ENCODE measurements around the gene ZC3HAV1L. TPM values are rescaled to one million over a fixed set of nuclear protein-coding genes. Genes with fewer than 3 reads are reported as not detected.
A peak's percentile ranks its signal among the peaks of the same experiment; 100 is the strongest.
"Not testable (repeated sequence)": the region's sequence is repeated elsewhere in the genome, so short reads cannot be mapped to it uniquely, and the experiment has no call there.

ZC3HAV1L gene
- total and polyA plus RNA-seq, 7 donors = 0.18 to 2.4 (median 1.2) TPM

DNA sequence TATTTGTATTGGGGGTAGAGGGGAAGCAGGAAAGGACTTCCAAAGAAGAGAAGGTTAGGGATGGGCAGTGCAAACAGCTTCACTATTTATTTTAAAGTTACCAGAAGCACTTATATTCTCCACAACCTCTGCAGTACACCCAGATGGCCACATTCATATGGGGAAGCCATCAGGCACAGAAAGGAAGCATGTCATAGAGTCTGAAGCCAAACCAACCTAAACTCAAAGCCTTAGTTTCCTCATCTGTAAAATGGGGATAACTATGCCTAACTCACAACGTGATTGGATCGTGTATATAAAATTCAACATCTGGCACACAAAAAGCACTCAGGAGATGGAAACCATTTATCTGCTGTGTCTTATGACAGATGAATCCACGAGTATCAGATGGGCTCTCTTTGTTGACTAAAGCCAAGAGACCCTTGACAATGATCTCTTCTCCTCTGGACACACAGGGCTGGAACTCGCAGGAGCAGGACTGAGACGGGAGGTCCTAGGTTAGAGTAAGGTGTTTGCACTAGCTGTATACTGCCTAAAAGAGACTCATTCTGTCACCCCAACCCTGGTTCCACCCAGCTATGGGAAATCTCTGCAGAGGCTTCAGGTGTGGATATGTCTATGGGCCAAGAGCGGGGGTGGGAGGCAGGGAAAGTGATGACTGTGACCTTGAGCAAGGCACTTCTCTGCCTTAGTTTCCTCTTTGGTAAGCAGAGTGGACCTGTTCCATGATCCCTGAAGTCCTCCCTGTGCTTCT is 56.4 kb downstream of the ZC3HAV1L start:
- intact Hi-C loops (cut with DNase I) = no loop called here
- Histone ChIP-seq H3K9me3 (no peaks in the 10 kb centered on the region), H3K4me3 (peak overlapping the region; percentile 66), H3K27ac (no peak overlapping the region), H3K4me1 (peaks cover 8% of the 10 kb centered on the region), H3K27me3 (ENCODE audit: insufficient read depth in 3 of 3, low read length in 2 of 3) (peaks cover 0 to 17% (median 0%) of the 10 kb centered on the region in 3 donors), H3K36me3 (ENCODE audit: insufficient read depth in 1 of 2, low read depth in 1 of 2) (no peaks in the 10 kb centered on the region)
- DNase-seq (no peak), ATAC-seq (no peak)
- TF ChIP-seq, protein P1, sequence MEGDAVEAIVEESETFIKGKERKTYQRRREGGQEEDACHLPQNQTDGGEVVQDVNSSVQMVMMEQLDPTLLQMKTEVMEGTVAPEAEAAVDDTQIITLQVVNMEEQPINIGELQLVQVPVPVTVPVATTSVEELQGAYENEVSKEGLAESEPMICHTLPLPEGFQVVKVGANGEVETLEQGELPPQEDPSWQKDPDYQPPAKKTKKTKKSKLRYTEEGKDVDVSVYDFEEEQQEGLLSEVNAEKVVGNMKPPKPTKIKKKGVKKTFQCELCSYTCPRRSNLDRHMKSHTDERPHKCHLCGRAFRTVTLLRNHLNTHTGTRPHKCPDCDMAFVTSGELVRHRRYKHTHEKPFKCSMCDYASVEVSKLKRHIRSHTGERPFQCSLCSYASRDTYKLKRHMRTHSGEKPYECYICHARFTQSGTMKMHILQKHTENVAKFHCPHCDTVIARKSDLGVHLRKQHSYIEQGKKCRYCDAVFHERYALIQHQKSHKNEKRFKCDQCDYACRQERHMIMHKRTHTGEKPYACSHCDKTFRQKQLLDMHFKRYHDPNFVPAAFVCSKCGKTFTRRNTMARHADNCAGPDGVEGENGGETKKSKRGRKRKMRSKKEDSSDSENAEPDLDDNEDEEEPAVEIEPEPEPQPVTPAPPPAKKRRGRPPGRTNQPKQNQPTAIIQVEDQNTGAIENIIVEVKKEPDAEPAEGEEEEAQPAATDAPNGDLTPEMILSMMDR (IDR thresholded peaks at IDR 0.05) = no peak
- WGBS, 3 donors = 94 to 97% (median 95%) methylated on average over 6 of the region's 6 CpGs

DNA sequence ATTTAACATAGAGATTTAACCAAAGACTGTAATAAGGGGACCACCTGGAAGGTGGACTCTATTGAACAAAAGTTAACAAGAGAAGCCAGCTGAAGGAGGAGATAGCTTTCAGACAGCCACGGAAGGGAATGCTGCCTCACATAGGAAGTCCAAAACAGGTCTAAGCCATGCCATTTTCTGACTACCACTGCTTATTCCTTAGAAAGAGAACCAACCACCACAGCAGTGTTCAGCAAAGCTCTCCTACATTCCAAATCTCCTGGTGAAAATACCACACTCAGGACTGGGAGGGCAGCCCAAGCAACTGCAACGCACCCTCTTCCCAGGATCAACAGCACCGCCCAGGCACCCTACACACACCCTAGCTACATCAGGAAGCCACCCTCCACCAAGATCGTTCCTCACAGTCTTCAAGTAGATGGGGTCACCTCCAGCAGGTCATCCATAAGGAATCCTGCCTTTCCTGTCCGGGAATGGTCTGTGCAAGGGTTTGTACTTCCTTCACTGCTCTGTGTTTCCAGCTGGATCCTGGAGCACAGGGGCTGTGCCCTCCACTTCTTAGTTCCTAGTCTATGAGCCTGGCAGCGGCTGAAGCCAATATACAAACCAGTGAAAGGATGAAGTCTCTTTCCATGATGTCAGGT is 57.2 kb downstream of the ZC3HAV1L start:
- H3K36me3 ChIP-seq (ENCODE audit: insufficient read depth in 1 of 2, low read depth in 1 of 2) = no peaks in the 10 kb centered on the region
- ATAC-seq = no peak
- H3K9me3 ChIP-seq = no peaks in the 10 kb centered on the region
- TF ChIP-seq, protein P1 (IDR thresholded peaks at IDR 0.05) = no peak
- peaks cover 0 to 17% (median 0%) of the 10 kb centered on the region in 3 donors for H3K27me3 ChIP-seq (ENCODE audit: insufficient read depth in 3 of 3, low read length in 2 of 3)
- intact Hi-C loops (cut with DNase I) = no loop called here
- WGBS, 3 donors = 74 to 79% (median 76%) methylated on average over 6 of the region's 6 CpGs
- H3K27ac ChIP-seq = no peak overlapping the region
- no peak overlapping the region for H3K4me3 ChIP-seq
- peaks cover 8% of the 10 kb centered on the region for H3K4me1 ChIP-seq
- DNase-seq = no peak

DNA sequence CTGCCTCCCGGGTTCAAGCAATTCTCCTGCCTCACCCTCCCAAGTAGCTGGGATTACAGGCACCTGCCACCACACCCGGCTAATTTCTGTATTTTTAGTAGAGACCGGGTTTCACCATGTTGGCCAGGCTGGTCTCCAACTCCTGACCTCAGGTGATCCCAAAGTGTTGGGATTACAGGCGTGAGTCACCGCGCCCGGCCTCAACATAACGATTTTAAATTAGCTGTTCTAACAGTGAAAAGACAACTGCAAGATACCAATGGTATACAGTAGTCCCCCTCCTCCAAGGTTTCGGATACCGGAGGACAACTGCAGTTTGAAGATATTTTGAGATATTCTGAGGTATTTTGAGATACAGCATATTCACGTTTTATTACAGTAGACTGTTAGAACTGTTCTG is 59.7 kb downstream of the ZC3HAV1L start:
- intact Hi-C loops (cut with DNase I); DNase-seq; H3K27ac ChIP-seq; H3K4me1 ChIP-seq; ATAC-seq; H3K9me3 ChIP-seq; H3K36me3 ChIP-seq (ENCODE audit: insufficient read depth in 1 of 2, low read depth in 1 of 2); H3K4me3 ChIP-seq: not testable (repeated sequence)
- WGBS, 3 donors = 38 to 53% (median 46%) methylated on average over 11 of the region's 11 CpGs
- peaks cover 0 to 17% (median 0%) of the 10 kb centered on the region in 3 donors for H3K27me3 ChIP-seq (ENCODE audit: insufficient read depth in 3 of 3, low read length in 2 of 3)

Other genes with a start within 250 kb of the ZC3HAV1L start
- gene TMEM213, start 238.0 kb downstream of the ZC3HAV1L start, total RNA-seq = not detected
- gene TMEM213, start 238.0 kb downstream of the ZC3HAV1L start, polyA plus RNA-seq = not detected
- gene ATP6V0A4, start 237.8 kb downstream of the ZC3HAV1L start, total RNA-seq = under 1 TPM in 1 of 4 donors, not detected in 3; 0.44 TPM
- not detected for gene ATP6V0A4, start 237.8 kb downstream of the ZC3HAV1L start, polyA plus RNA-seq
- gene KIAA1549, start 54.7 kb downstream of the ZC3HAV1L start, total RNA-seq = 1 to 10 TPM; 1.2 to 4.4 (median 2.9) TPM
- gene KIAA1549, start 54.7 kb downstream of the ZC3HAV1L start, polyA plus RNA-seq = 1 to 10 TPM in 1 of 3 donors, under 1 TPM in 2; 0.46 to 1.4 (median 0.63) TPM
- gene ZC3HAV1, start 73.7 kb upstream of the ZC3HAV1L start, total RNA-seq = 1 to 10 TPM; 3.0 to 5.3 (median 4.4) TPM
- 1 to 10 TPM; 1.6 to 4.6 (median 1.6) TPM for gene ZC3HAV1, start 73.7 kb upstream of the ZC3HAV1L start, polyA plus RNA-seq
- 10 to 100 TPM; 20.6 to 30.1 (median 24.9) TPM for gene UBN2, start 195.2 kb upstream of the ZC3HAV1L start, total RNA-seq
- 1 to 10 TPM; 1.7 to 7.9 (median 3.3) TPM for gene UBN2, start 195.2 kb upstream of the ZC3HAV1L start, polyA plus RNA-seq